ENCODE measurements around the gene PPP1R16B.

GRCh38 chr20:38952153-38952552 is 146.7 kb downstream of the PPP1R16B start:
- TF ChIP-seq FOXP2 (optimal IDR thresholded peaks at IDR 0.05; ENCODE audit: control extremely low read depth, extremely low read length, insufficient read depth) (no peak), EZH2 (IDR thresholded peaks at IDR 0.05) (no peak), POLR2AphosphoS5 (IDR thresholded peaks at IDR 0.05; ENCODE audit: borderline replicate concordance, low read depth, low read length) (no peak)

All from SK-N-MC (cell line).